Neural cell (in vitro differentiated cells): Measurements from ENCODE around the gene ROR2. TPM values are rescaled to one million over a fixed set of nuclear protein-coding genes. Genes with fewer than 3 reads are reported as not detected.

Source experiments
- H2AFZ ChIP-seq: fragments of 200-600, 300-800 bp; sonication (generic), shearing (Covaris generic); 2 replicates; pipeline ENCODE4 v1.6.0; 2014; ENCODE audit warnings: low read depth, mild to moderate bottlenecking, antibody characterized with exemption, low read length, moderate library complexity
- H3F3A ChIP-seq: fragments of 200-600 bp; shearing (Covaris generic); 2 replicates; pipeline ENCODE4 v1.6.1; 2016; ENCODE audit warnings: mild to moderate bottlenecking, moderate library complexity, mixed read lengths, antibody characterized with exemption, low read length; ENCODE audit not compliant: insufficient read depth, poor library complexity, severe bottlenecking
- H3K27ac ChIP-seq: fragments of 200-600, 300-800 bp; sonication (generic), shearing (Covaris generic); 2 replicates; pipeline ENCODE4 v1.5.1; 2014; ENCODE audit warnings: mild to moderate bottlenecking, low read length, moderate library complexity
- H3K27me3 ChIP-seq: fragments of 300-800, 200-600 bp; sonication (generic), shearing (Covaris generic); 2 replicates; pipeline ENCODE4 v1.6.0; 2014; ENCODE audit warnings: mild to moderate bottlenecking, low read depth, low read length, moderate library complexity; ENCODE audit not compliant: insufficient read depth
- H3K36me3 ChIP-seq: fragments of 300-800, 200-600 bp; sonication (generic), shearing (Covaris generic); 2 replicates; pipeline ENCODE4 v1.5.1; 2014; ENCODE audit warnings: mild to moderate bottlenecking, antibody characterized with exemption, low read length, moderate library complexity; ENCODE audit not compliant: insufficient read depth
- H3K4me2 ChIP-seq: fragments of 300-800, 200-600 bp; sonication (generic), shearing (Covaris generic); 2 replicates; pipeline ENCODE4 v1.6.0; 2014; ENCODE audit warnings: mild to moderate bottlenecking, low read length
- H3K4me3 ChIP-seq: fragments of 300-800, 200-600 bp; sonication (generic), shearing (Covaris generic); 2 replicates; pipeline ENCODE4 v1.5.1; 2014; ENCODE audit warnings: mild to moderate bottlenecking, low read length, moderate library complexity
- H3K79me2 ChIP-seq: fragments of 200-600 bp; shearing (Covaris generic); replicated peaks from 2 replicates; pipeline ENCODE4 v1.6.0; 2014; ENCODE audit warnings: mild to moderate bottlenecking, low read length, moderate library complexity; ENCODE audit not compliant: insufficient read depth
- H3K9ac ChIP-seq: fragments of 300-800, 200-600 bp; sonication (generic), shearing (Covaris generic); 2 replicates; pipeline ENCODE4 v1.6.1; 2016; ENCODE audit warnings: mild to moderate bottlenecking, low read length, mixed read lengths
- H3K9me2 ChIP-seq: fragments of 200-600 bp; shearing (Covaris generic); 2 replicates; pipeline ENCODE4 v1.6.1; 2016; ENCODE audit warnings: mild to moderate bottlenecking, low read length, mixed read lengths; ENCODE audit not compliant: insufficient read depth
- H3K9me3 ChIP-seq: fragments of 200-600, 300-800 bp; sonication (generic), shearing (Covaris generic); 2 replicates; pipeline ENCODE4 v1.6.1; 2016; ENCODE audit warnings: mild to moderate bottlenecking, mixed run types, low read length, moderate library complexity, mixed read lengths
- H4K20me1 ChIP-seq: fragments of 200-600 bp; shearing (Covaris generic); 2 replicates; pipeline ENCODE4 v1.6.1; 2016; ENCODE audit warnings: mild to moderate bottlenecking, mixed run types; ENCODE audit not compliant: insufficient read depth
- EP300 ChIP-seq: fragments of 450-650 bp; conservative IDR thresholded peaks from 2 replicates; pipeline ENCODE4 v1.6.1; 2014; ENCODE audit warnings: antibody characterized with exemption, mild to moderate bottlenecking, moderate library complexity; ENCODE audit not compliant: poor library complexity, severe bottlenecking
- EZH2 ChIP-seq: fragments of 200-600, 300-800 bp; shearing (Covaris generic), sonication (generic); IDR thresholded peaks from 2 replicates; pipeline ENCODE4 v1.6.1; 2014; ENCODE audit warnings: antibody characterized with exemption, low read length, borderline replicate concordance, mild to moderate bottlenecking; ENCODE audit not compliant: insufficient read depth, poor library complexity, severe bottlenecking
- MXI1 ChIP-seq: fragments of 450-650 bp; conservative IDR thresholded peaks from 2 replicates; pipeline ENCODE4 v1.6.1; 2014; ENCODE audit warnings: antibody characterized with exemption, mild to moderate bottlenecking; ENCODE audit not compliant: poor library complexity, severe bottlenecking
- POLR2AphosphoS5 ChIP-seq: IDR thresholded peaks from 2 replicates; pipeline ENCODE4 v1.6.1; 2012
- RAD21 ChIP-seq: fragments of 450-650 bp; conservative IDR thresholded peaks from 2 replicates; pipeline ENCODE4 v1.6.1; 2014; ENCODE audit warnings: antibody characterized with exemption, mild to moderate bottlenecking, moderate library complexity
- SMC3 ChIP-seq: fragments of 450-650 bp; conservative IDR thresholded peaks from 2 replicates; pipeline ENCODE4 v1.6.1; 2014; ENCODE audit warnings: antibody characterized with exemption, mild to moderate bottlenecking, moderate library complexity; ENCODE audit not compliant: poor library complexity
- TAF1 ChIP-seq: IDR thresholded peaks from 2 replicates; pipeline ENCODE4 v1.6.1; 2012; ENCODE audit warnings: low read depth
- polyA plus RNA-seq: library from polyadenylated mRNA; depleted of rRNA; stranded (reverse); fragments of >200 nt; gene quantifications from 2 replicates; pipeline ENCODE4 v1.2.3, GENCODE V29; 2014
- TF ChIP-seq, protein P1 (sequence below): fragments of 450-650 bp; IDR thresholded peaks from 2 replicates; pipeline ENCODE4 v1.5.1; 2014; ENCODE audit warnings: antibody characterized with exemption, mild to moderate bottlenecking, moderate library complexity; ENCODE audit not compliant: poor library complexity, severe bottlenecking
- TF ChIP-seq, protein P2 (sequence below): IDR thresholded peaks from 2 replicates; pipeline ENCODE4 v1.6.1; 2012; ENCODE audit warnings: borderline replicate concordance

The ROR2 gene
- polyA plus RNA-seq, 1 donor from 2014 or later = 0.33 TPM

DNA sequence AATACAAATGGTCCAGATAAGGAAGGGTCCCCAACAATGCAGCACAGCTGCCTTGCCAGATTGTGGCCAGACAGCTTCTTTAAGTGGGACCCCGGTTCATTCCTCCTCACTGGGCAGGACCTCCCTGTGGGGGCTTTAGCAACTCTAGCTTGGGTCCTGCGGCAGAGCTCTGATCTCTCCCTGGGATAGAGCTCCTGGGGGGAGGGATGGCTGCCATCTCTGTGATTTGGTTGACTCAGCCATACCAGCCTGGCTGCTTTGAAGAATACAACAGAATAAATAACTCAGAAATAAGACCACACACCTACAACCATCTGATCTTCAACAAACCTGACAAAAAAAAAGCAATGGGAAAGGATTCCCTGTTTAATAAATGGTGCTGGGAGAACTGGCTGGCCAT is 22.7 kb upstream of the ROR2 start:
- Histone ChIP-seq H3K36me3 (no peaks in the 10 kb centered on the region), H3K9me2 (no peaks in the 10 kb centered on the region), H3K27me3 (no peaks in the 10 kb centered on the region), H4K20me1 (no peaks in the 10 kb centered on the region), H3F3A (no peaks in the 10 kb centered on the region), H3K9me3 (no peaks in the 10 kb centered on the region), H3K9ac (no peak overlapping the region), H3K4me3 (no peak overlapping the region), H3K4me2 (no peak overlapping the region), H3K79me2 (no peaks in the 10 kb centered on the region), H3K27ac (no peak overlapping the region), H2AFZ (no peak overlapping the region)
- TF ChIP-seq, protein P1, sequence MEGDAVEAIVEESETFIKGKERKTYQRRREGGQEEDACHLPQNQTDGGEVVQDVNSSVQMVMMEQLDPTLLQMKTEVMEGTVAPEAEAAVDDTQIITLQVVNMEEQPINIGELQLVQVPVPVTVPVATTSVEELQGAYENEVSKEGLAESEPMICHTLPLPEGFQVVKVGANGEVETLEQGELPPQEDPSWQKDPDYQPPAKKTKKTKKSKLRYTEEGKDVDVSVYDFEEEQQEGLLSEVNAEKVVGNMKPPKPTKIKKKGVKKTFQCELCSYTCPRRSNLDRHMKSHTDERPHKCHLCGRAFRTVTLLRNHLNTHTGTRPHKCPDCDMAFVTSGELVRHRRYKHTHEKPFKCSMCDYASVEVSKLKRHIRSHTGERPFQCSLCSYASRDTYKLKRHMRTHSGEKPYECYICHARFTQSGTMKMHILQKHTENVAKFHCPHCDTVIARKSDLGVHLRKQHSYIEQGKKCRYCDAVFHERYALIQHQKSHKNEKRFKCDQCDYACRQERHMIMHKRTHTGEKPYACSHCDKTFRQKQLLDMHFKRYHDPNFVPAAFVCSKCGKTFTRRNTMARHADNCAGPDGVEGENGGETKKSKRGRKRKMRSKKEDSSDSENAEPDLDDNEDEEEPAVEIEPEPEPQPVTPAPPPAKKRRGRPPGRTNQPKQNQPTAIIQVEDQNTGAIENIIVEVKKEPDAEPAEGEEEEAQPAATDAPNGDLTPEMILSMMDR = no peak
- TF ChIP-seq EZH2 (no peak), MXI1 (no peak), POLR2AphosphoS5 (no peak), SMC3 (no peak), TAF1 (no peak), RAD21 (no peak), EP300 (no peak)
- TF ChIP-seq, protein P2, sequence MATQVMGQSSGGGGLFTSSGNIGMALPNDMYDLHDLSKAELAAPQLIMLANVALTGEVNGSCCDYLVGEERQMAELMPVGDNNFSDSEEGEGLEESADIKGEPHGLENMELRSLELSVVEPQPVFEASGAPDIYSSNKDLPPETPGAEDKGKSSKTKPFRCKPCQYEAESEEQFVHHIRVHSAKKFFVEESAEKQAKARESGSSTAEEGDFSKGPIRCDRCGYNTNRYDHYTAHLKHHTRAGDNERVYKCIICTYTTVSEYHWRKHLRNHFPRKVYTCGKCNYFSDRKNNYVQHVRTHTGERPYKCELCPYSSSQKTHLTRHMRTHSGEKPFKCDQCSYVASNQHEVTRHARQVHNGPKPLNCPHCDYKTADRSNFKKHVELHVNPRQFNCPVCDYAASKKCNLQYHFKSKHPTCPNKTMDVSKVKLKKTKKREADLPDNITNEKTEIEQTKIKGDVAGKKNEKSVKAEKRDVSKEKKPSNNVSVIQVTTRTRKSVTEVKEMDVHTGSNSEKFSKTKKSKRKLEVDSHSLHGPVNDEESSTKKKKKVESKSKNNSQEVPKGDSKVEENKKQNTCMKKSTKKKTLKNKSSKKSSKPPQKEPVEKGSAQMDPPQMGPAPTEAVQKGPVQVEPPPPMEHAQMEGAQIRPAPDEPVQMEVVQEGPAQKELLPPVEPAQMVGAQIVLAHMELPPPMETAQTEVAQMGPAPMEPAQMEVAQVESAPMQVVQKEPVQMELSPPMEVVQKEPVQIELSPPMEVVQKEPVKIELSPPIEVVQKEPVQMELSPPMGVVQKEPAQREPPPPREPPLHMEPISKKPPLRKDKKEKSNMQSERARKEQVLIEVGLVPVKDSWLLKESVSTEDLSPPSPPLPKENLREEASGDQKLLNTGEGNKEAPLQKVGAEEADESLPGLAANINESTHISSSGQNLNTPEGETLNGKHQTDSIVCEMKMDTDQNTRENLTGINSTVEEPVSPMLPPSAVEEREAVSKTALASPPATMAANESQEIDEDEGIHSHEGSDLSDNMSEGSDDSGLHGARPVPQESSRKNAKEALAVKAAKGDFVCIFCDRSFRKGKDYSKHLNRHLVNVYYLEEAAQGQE = no peak

DNA sequence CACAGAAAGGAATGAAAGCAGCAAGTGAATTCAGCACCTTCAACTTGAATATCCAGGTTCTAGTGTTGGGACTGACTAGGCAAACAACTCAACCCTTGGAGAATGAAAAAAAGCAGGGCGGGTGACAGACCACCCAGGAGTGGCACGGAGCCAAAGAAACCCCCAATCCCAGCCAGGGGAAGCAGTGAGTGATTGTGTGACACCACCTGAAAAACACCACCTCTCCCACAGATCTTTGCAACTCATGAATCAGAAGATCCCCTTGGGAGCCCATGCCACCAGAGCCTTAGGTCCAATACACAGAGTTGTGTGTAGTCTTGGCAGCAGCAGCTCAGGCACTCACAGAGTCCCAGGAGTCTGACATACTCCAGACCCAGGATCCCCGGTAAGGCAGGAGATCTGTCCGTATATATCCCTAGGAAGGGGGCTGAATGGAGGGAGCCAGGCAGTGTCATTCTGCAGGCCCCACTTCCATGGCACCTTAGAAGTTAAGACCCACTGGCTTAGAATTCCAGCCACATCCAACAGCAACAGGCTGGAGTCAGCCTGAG is 22.1 kb upstream of the ROR2 start:
- Histone ChIP-seq H2AFZ (no peak overlapping the region), H3K9ac (no peak overlapping the region), H3K36me3 (no peaks in the 10 kb centered on the region), H3K9me3 (no peaks in the 10 kb centered on the region), H3K27me3 (no peaks in the 10 kb centered on the region), H3F3A (no peaks in the 10 kb centered on the region), H3K4me3 (no peak overlapping the region), H3K79me2 (no peaks in the 10 kb centered on the region), H3K9me2 (no peaks in the 10 kb centered on the region), H4K20me1 (no peaks in the 10 kb centered on the region), H3K4me2 (no peak overlapping the region), H3K27ac (no peak overlapping the region)
- TF ChIP-seq POLR2AphosphoS5 (no peak), EZH2 (no peak), EP300 (no peak), MXI1 (no peak)
- TF ChIP-seq, protein P2 = no peak
- TF ChIP-seq, protein P1 = no peak
